ENCODE measurements around the gene TMEM267.

TMEM267 gene

DNA sequence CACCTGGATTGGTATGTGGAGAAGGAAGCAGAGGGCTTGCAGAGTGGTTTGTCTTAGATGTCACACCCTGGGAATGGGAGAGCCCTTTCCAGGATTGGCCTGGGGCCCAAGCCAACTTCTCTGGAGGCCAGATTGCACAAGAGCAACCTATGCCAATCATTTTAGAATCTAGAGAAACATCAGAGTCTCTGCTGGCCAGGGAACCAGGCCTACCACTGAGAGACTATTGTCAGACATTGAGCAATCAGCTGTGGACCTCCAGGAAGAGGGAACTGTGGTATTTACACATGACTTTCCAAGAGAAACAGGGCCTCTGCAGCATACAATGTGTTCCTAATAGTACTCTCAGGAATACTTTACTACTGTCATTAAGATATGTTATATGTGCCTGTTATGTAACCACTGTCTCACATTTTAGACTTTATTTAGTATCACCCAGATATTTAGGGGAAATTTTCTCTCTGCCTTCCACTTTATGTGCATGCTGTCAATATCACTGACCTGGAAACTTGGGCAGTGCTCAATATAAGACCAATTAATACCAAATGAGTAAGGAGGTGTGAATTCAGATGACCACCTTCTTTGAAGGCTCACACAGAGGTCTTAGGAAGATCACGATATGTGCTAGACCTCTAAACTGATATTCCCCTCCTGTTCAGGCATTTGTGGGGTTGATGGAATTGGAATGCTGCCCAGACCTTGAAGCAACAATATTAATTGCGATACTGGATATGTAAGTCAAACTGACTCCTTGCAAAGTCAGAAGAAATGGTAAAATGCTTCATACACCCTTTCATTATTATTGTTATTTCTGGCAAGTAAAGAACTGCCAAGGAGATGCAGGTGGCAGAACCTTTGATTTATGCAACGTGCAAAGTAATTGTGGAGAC is 50.9 kb downstream of the TMEM267 start:
- Histone ChIP-seq H3K4me3 (ENCODE audit: low read depth, low read length) (no peak overlapping the region), H2BK120ac (ENCODE audit: insufficient read depth, low read length, poor library complexity) (no peak overlapping the region), H3K9me3 (ENCODE audit: insufficient read depth, low read depth, low read length) (no peaks in the 10 kb centered on the region), H2AK5ac (ENCODE audit: low read length) (no peak overlapping the region), H3K4me1 (ENCODE audit: control insufficient read depth in 1 of 2, insufficient read depth in 2 of 2, low read length in 2 of 2) (peaks cover 3 to 7% of the 10 kb centered on the region in 2 experiments), H4K12ac (ENCODE audit: low read depth, low read length) (no peak overlapping the region), H3K9ac (ENCODE audit: low read length) (no peak overlapping the region), H4K8ac (ENCODE audit: low read depth, low read length) (no peak overlapping the region), H3K14ac (ENCODE audit: low read length) (no peak overlapping the region), H3K4ac (ENCODE audit: low read depth, low read length) (no peak overlapping the region), H2BK5ac (ENCODE audit: low read depth, low read length, poor library complexity) (peak overlapping the region; percentile 2), H2AFZ (ENCODE audit: insufficient read depth, low read length, poor library complexity) (no peak overlapping the region), H3K36me3 (ENCODE audit: control insufficient read depth in 1 of 2, insufficient read depth in 2 of 2, low read length in 2 of 2) (no peaks in the 10 kb centered on the region), H3K27me3 (ENCODE audit: insufficient read depth, low read length) (no peaks in the 10 kb centered on the region), H3K18ac (ENCODE audit: low read length) (no peak overlapping the region), H3K4me2 (ENCODE audit: low read length) (no peak overlapping the region), H2BK12ac (ENCODE audit: low read length) (no peak overlapping the region), H3K23ac (ENCODE audit: low read length) (no peak overlapping the region), H4K91ac (ENCODE audit: low read depth, low read length) (no peak overlapping the region), H3K79me1 (ENCODE audit: low read length) (no peaks in the 10 kb centered on the region), H3K27ac (ENCODE audit: low read depth, low read length) (no peak overlapping the region), H3K79me2 (ENCODE audit: control insufficient read depth, insufficient read depth, low read length, poor library complexity) (no peaks in the 10 kb centered on the region)
- DNase-seq: peak; percentile 70 to 79
- no CpG with 5 or more reads among the region's 3 CpGs for WGBS (ENCODE audit: extremely low coverage, insufficient coverage, insufficient read length)

DNA sequence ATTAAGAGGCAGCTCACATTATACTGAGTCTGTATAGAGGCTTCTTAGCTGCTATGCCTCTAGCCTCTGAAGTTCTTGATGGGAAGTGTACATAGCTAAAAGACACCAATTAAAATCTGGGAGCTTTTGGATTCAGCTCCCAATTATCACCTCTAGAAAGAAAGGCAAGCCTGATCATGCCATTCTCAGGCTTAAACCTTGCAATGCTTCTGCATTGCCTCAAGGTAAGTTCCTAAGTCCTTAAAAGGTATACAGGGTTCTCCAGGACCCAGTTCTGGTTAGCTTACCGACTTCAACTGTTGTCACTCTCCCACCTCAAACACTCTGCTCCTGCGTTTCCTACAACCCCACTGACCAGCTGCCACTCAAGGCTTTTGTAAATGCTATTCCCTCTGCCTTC is 54.0 kb downstream of the TMEM267 start:
- H2BK12ac ChIP-seq (ENCODE audit: low read length): no peak overlapping the region
- no peak overlapping the region for H4K12ac ChIP-seq (ENCODE audit: low read depth, low read length)
- H2AK5ac ChIP-seq (ENCODE audit: low read length): no peak overlapping the region
- H2BK5ac ChIP-seq (ENCODE audit: low read depth, low read length, poor library complexity): no peak overlapping the region
- no peak overlapping the region for H4K8ac ChIP-seq (ENCODE audit: low read depth, low read length)
- H3K9me3 ChIP-seq (ENCODE audit: insufficient read depth, low read depth, low read length): no peaks in the 10 kb centered on the region
- no peaks in the 10 kb centered on the region for H3K36me3 ChIP-seq (ENCODE audit: control insufficient read depth in 1 of 2, insufficient read depth in 2 of 2, low read length in 2 of 2)
- no peak overlapping the region for H2AFZ ChIP-seq (ENCODE audit: insufficient read depth, low read length, poor library complexity)
- H3K4me2 ChIP-seq (ENCODE audit: low read length): no peak overlapping the region
- H4K91ac ChIP-seq (ENCODE audit: low read depth, low read length): peak overlapping the region; percentile 47
- H3K4me3 ChIP-seq (ENCODE audit: low read depth, low read length): no peak overlapping the region
- peak in 1 of 2 donors; percentile 18 for DNase-seq
- WGBS (ENCODE audit: extremely low coverage, insufficient coverage, insufficient read length): no CpG with 5 or more reads among the region's 2 CpGs
- no peak overlapping the region for H3K14ac ChIP-seq (ENCODE audit: low read length)
- no peak overlapping the region for H2BK120ac ChIP-seq (ENCODE audit: insufficient read depth, low read length, poor library complexity)
- no peaks in the 10 kb centered on the region for H3K27me3 ChIP-seq (ENCODE audit: insufficient read depth, low read length)
- no peak overlapping the region for H3K18ac ChIP-seq (ENCODE audit: low read length)
- no peaks in the 10 kb centered on the region for H3K79me2 ChIP-seq (ENCODE audit: control insufficient read depth, insufficient read depth, low read length, poor library complexity)
- no peak overlapping the region for H3K23ac ChIP-seq (ENCODE audit: low read length)
- no peaks in the 10 kb centered on the region for H3K79me1 ChIP-seq (ENCODE audit: low read length)
- no peak overlapping the region for H3K9ac ChIP-seq (ENCODE audit: low read length)
- peak overlapping the region; percentile 54 for H3K27ac ChIP-seq (ENCODE audit: low read depth, low read length)
- peaks cover 3 to 7% of the 10 kb centered on the region in 2 experiments for H3K4me1 ChIP-seq (ENCODE audit: control insufficient read depth in 1 of 2, insufficient read depth in 2 of 2, low read length in 2 of 2)
- H3K4ac ChIP-seq (ENCODE audit: low read depth, low read length): no peak overlapping the region

DNA sequence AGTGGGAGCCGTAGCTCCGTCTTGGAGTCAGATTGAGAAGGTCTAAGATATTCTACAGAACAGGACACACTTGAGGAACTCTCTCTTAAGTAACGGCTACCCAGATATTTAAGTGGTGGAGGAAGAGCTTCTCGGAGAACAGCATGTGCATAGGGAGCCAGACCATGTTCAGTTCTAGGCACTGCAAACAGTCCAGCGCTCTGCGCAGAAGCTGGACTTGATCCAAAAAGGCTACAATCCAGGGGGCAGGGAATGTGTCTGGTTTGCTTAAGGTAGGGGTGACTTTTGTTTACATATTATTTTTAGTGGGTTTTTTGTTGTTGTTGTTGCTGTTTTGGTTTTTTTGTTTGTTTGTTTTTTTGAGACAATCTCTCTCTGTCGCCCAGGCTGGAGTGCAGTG is 54.6 kb downstream of the TMEM267 start:
- Histone ChIP-seq H3K79me2 (ENCODE audit: control insufficient read depth, insufficient read depth, low read length, poor library complexity) (no peaks in the 10 kb centered on the region), H3K79me1 (ENCODE audit: low read length) (no peaks in the 10 kb centered on the region), H2AK5ac (ENCODE audit: low read length) (no peak overlapping the region), H2BK120ac (ENCODE audit: insufficient read depth, low read length, poor library complexity) (peak overlapping the region; percentile 14), H4K8ac (ENCODE audit: low read depth, low read length) (peak overlapping the region; percentile 23), H3K14ac (ENCODE audit: low read length) (no peak overlapping the region), H2BK5ac (ENCODE audit: low read depth, low read length, poor library complexity) (no peak overlapping the region), H3K4me3 (ENCODE audit: low read depth, low read length) (no peak overlapping the region), H4K91ac (ENCODE audit: low read depth, low read length) (peak overlapping the region; percentile 47), H3K4me1 (ENCODE audit: control insufficient read depth in 1 of 2, insufficient read depth in 2 of 2, low read length in 2 of 2) (peaks cover 3 to 7% of the 10 kb centered on the region in 2 experiments), H3K18ac (ENCODE audit: low read length) (no peak overlapping the region), H3K9me3 (ENCODE audit: insufficient read depth, low read depth, low read length) (no peaks in the 10 kb centered on the region), H3K36me3 (ENCODE audit: control insufficient read depth in 1 of 2, insufficient read depth in 2 of 2, low read length in 2 of 2) (no peaks in the 10 kb centered on the region), H4K12ac (ENCODE audit: low read depth, low read length) (no peak overlapping the region), H3K23ac (ENCODE audit: low read length) (no peak overlapping the region), H3K27ac (ENCODE audit: low read depth, low read length) (no peak overlapping the region), H3K4ac (ENCODE audit: low read depth, low read length) (no peak overlapping the region), H2AFZ (ENCODE audit: insufficient read depth, low read length, poor library complexity) (no peak overlapping the region), H3K4me2 (ENCODE audit: low read length) (no peak overlapping the region), H3K27me3 (ENCODE audit: insufficient read depth, low read length) (no peaks in the 10 kb centered on the region), H2BK12ac (ENCODE audit: low read length) (no peak overlapping the region), H3K9ac (ENCODE audit: low read length) (no peak overlapping the region)
- no CpG with 5 or more reads among the region's 7 CpGs for WGBS (ENCODE audit: extremely low coverage, insufficient coverage, insufficient read length)
- DNase-seq: no peak

DNA sequence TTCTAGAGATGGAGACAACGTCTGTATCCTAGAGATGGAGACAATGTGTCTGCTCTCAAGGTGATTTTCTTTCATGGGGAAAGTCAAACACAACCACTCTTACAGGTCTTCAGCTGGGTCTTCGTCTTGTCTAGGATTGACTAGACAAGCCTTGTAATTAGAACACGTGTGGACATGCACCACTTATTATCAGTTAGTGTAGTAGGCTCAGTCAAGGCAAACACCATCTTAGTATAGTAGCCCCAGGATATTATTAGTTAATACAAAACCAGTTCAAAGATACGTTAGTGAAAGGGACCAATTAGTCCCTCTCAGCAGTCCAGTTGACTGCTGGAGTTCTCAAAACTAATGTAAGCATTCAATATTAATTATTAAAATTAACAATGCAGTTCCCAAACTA is 56.4 kb downstream of the TMEM267 start:
- Histone ChIP-seq H3K23ac (ENCODE audit: low read length) (no peak overlapping the region), H3K27me3 (ENCODE audit: insufficient read depth, low read length) (no peaks in the 10 kb centered on the region), H3K18ac (ENCODE audit: low read length) (no peak overlapping the region), H2AFZ (ENCODE audit: insufficient read depth, low read length, poor library complexity) (no peak overlapping the region), H2BK5ac (ENCODE audit: low read depth, low read length, poor library complexity) (no peak overlapping the region), H3K4me2 (ENCODE audit: low read length) (no peak overlapping the region), H3K9me3 (ENCODE audit: insufficient read depth, low read depth, low read length) (no peaks in the 10 kb centered on the region), H2BK120ac (ENCODE audit: insufficient read depth, low read length, poor library complexity) (no peak overlapping the region), H3K4me3 (ENCODE audit: low read depth, low read length) (no peak overlapping the region), H3K9ac (ENCODE audit: low read length) (no peak overlapping the region), H4K12ac (ENCODE audit: low read depth, low read length) (no peak overlapping the region), H3K79me1 (ENCODE audit: low read length) (no peaks in the 10 kb centered on the region), H3K4ac (ENCODE audit: low read depth, low read length) (no peak overlapping the region), H3K4me1 (ENCODE audit: control insufficient read depth in 1 of 2, insufficient read depth in 2 of 2, low read length in 2 of 2) (peaks cover 2 to 4% of the 10 kb centered on the region in 2 experiments), H4K8ac (ENCODE audit: low read depth, low read length) (no peak overlapping the region), H4K91ac (ENCODE audit: low read depth, low read length) (no peak overlapping the region), H3K14ac (ENCODE audit: low read length) (no peak overlapping the region), H3K27ac (ENCODE audit: low read depth, low read length) (no peak overlapping the region), H3K36me3 (ENCODE audit: control insufficient read depth in 1 of 2, insufficient read depth in 2 of 2, low read length in 2 of 2) (no peaks in the 10 kb centered on the region), H2BK12ac (ENCODE audit: low read length) (no peak overlapping the region), H3K79me2 (ENCODE audit: control insufficient read depth, insufficient read depth, low read length, poor library complexity) (no peaks in the 10 kb centered on the region), H2AK5ac (ENCODE audit: low read length) (no peak overlapping the region)
- WGBS (ENCODE audit: extremely low coverage, insufficient coverage, insufficient read length): no CpG with 5 or more reads among the region's 4 CpGs
- DNase-seq: no peak

All from trophoblast cell (in vitro differentiated cells and primary cell).